AG10803 (cell line): Measurements from ENCODE around the gene RBMS3.

Experiments used
- DNase-seq: peaks from one replicate; pipeline ENCODE4 v3.0.0; 2010; ENCODE audit warnings: low read depth
- H3K4me3 ChIP-seq: 2 replicates; pipeline ENCODE4 v1.5.1; 2011; ENCODE audit warnings: mild to moderate bottlenecking, low read length, control low read depth
- CTCF ChIP-seq: conservative IDR thresholded peaks from 2 replicates; pipeline ENCODE4 v1.5.1; 2011; ENCODE audit warnings: mild to moderate bottlenecking, low read length, control low read depth, inconsistent platforms

Gene RBMS3

GRCh38 chr3:29608414-29609327 lies 327.8 kb downstream of the RBMS3 start:
- DNase-seq, result no peak
- H3K4me3 ChIP-seq, result no peak overlapping the region
- TF ChIP-seq CTCF, result no peak

- no peak for DNase-seq
- H3K4me3 ChIP-seq, result no peak overlapping the region
- TF ChIP-seq CTCF, result no peak
Measured at GRCh38 chr3:29609328-29609811, 328.5 kb downstream of the RBMS3 start.

GRCh38 chr3:29610781-29611180 lies 329.9 kb downstream of the RBMS3 start:
- no peak for DNase-seq
- no peak for TF ChIP-seq CTCF
- H3K4me3 ChIP-seq, result no peak overlapping the region

- no peak overlapping the region for H3K4me3 ChIP-seq
- no peak for TF ChIP-seq CTCF
- DNase-seq, result no peak
Measured at GRCh38 chr3:29611252-29611651, 330.4 kb downstream of the RBMS3 start.

- peak; percentile 51 for DNase-seq
- no peak overlapping the region for H3K4me3 ChIP-seq
- TF ChIP-seq CTCF, result no peak
Measured at GRCh38 chr3:29612536-29612935, 331.7 kb downstream of the RBMS3 start.

GRCh38 chr3:29614954-29615353 lies 334.1 kb downstream of the RBMS3 start:
- no peak for TF ChIP-seq CTCF
- no peak overlapping the region for H3K4me3 ChIP-seq
- peak; percentile 35 for DNase-seq
